ENCODE results near the gene PPP1R14B. TPM values are rescaled to one million over a fixed set of nuclear protein-coding genes. Genes with fewer than 3 reads are reported as not detected.

The PPP1R14B gene
- total RNA-seq, 1 experiment from 2014 or later: 1,496 TPM

- ATAC-seq (no peak), DNase-seq (no peak)
- intact Hi-C loops (cut with micrococcal nuclease): no loop called here
- Histone ChIP-seq H3K9ac (ENCODE audit: low read length) (no peak overlapping the region), H3K27me3 (ENCODE audit: low read length) (no peaks in the 10 kb centered on the region), H3K36me3 (ENCODE audit: low read depth, low read length) (peaks cover 31% of the 10 kb centered on the region; the same call in 1 of the 2 replicates), H3K27ac (ENCODE audit: low read length) (no peak overlapping the region), H3K9me3 (ENCODE audit: low read length) (no peaks in the 10 kb centered on the region), H3K9me2 (replicated peaks; ENCODE audit: low read length) (no peaks in the 10 kb centered on the region), H4K20me1 (ENCODE audit: low read length) (no peaks in the 10 kb centered on the region), H3K4me2 (ENCODE audit: low read length) (no peak overlapping the region), H3K4me3 (ENCODE audit: low read length) (no peak overlapping the region), H3K79me2 (ENCODE audit: low read length) (no peaks in the 10 kb centered on the region), H2AFZ (ENCODE audit: low read length) (no peak overlapping the region), H3F3A (ENCODE audit: low read length, unreplicated experiment) (no peaks in the 10 kb centered on the region), H3K4me1 (ENCODE audit: insufficient read depth, low read length) (peaks cover 26% of the 10 kb centered on the region)
- CTCF ChIA-PET: no interaction called here
- POLR2A ChIA-PET (ENCODE audit: unreplicated experiment): interaction anchor here (0.6 kb wide), 1 partner anchor 17 kb away, joined by 3 read pairs; no protein-coding TSS in a partner anchor
- BruUV-seq (replicated peaks): no TSS peak
- TF ChIP-seq EZH2 (IDR thresholded peaks at IDR 0.05; ENCODE audit: low read length, unreplicated experiment) (no peak), EZH2phosphoT487 (IDR thresholded peaks at IDR 0.05; ENCODE audit: borderline replicate concordance, low read length) (no peak), CTCF (conservative IDR thresholded peaks at IDR 0.05; ENCODE audit: low read depth, low read length) (no peak)
These were observed 18.7 kb upstream of the PPP1R14B start for GRCh38 chr11:64265176-64266160.

GRCh38 chr11:64264371-64264852 is 17.7 kb upstream of the PPP1R14B start:
- 0 out of 2 replicates have a peak, but pooled peaks cover 3% of the 10 kb centered on the region for H4K20me1 ChIP-seq (ENCODE audit: low read length)
- H2AFZ ChIP-seq (ENCODE audit: low read length): no peak overlapping the region
- peaks cover 22% of the 10 kb centered on the region for H3K4me1 ChIP-seq (ENCODE audit: insufficient read depth, low read length)
- peaks cover 37% of the 10 kb centered on the region for H3K36me3 ChIP-seq (ENCODE audit: low read depth, low read length)
- H3K4me3 ChIP-seq (ENCODE audit: low read length): no peak overlapping the region
- H3K9me2 ChIP-seq (replicated peaks; ENCODE audit: low read length): no peaks in the 10 kb centered on the region
- no peak for ATAC-seq
- H3K9me3 ChIP-seq (ENCODE audit: low read length): no peaks in the 10 kb centered on the region
- H3K4me2 ChIP-seq (ENCODE audit: low read length): no peak overlapping the region
- no TSS peak for BruUV-seq (replicated peaks)
- H3K79me2 ChIP-seq (ENCODE audit: low read length): no peaks in the 10 kb centered on the region
- no peak overlapping the region for H3K9ac ChIP-seq (ENCODE audit: low read length)
- no peaks in the 10 kb centered on the region for H3F3A ChIP-seq (ENCODE audit: low read length, unreplicated experiment)
- H3K27me3 ChIP-seq (ENCODE audit: low read length): no peaks in the 10 kb centered on the region
- ChIA-PET CTCF (no interaction called here), POLR2A (ENCODE audit: unreplicated experiment) (interaction anchor here (0.6 kb wide), 2 partner anchors 10 to 18 kb away, joined by 3 to 12 read pairs; no protein-coding TSS in a partner anchor)
- H3K27ac ChIP-seq (ENCODE audit: low read length): no peak overlapping the region
- intact Hi-C loops (cut with micrococcal nuclease): no loop called here
- no peak for DNase-seq
- TF ChIP-seq CTCF (conservative IDR thresholded peaks at IDR 0.05; ENCODE audit: low read depth, low read length) (no peak), EZH2phosphoT487 (IDR thresholded peaks at IDR 0.05; ENCODE audit: borderline replicate concordance, low read length) (no peak), EZH2 (IDR thresholded peaks at IDR 0.05; ENCODE audit: low read length, unreplicated experiment) (no peak)
